WTC11 (cell line): Measurements from ENCODE around the gene NPTN.

Experiments
- ATF1 ChIP-seq: sonication (generic); formaldehyde crosslinking; IDR thresholded peaks from 2 replicates; pipeline ENCODE4 v1.8.1; 2023; ENCODE audit warnings: mild to moderate bottlenecking, moderate library complexity, missing genetic modification reagents
- CTCF ChIP-seq: fragments of 200-600 bp; IDR thresholded peaks from 2 replicates; pipeline ENCODE4 v1.8.0; 2022; ENCODE audit warnings: antibody characterized with exemption
- ETV6 ChIP-seq: sonication (generic); formaldehyde crosslinking; IDR thresholded peaks from 2 replicates; pipeline ENCODE4 v1.8.1; 2022; ENCODE audit warnings: mild to moderate bottlenecking, missing genetic modification reagents
- IRF2 ChIP-seq: sonication (generic); formaldehyde crosslinking; IDR thresholded peaks from 2 replicates; pipeline ENCODE4 v1.8.0; 2022; ENCODE audit warnings: low read depth, missing genetic modification reagents, borderline replicate concordance
- MAX ChIP-seq: sonication (generic); formaldehyde crosslinking; IDR thresholded peaks from 2 replicates; pipeline ENCODE4 v1.8.0; 2022; ENCODE audit warnings: mild to moderate bottlenecking, missing genetic modification reagents
- NR1H2 ChIP-seq: sonication (generic); formaldehyde crosslinking; IDR thresholded peaks from 2 replicates; pipeline ENCODE4 v1.9.0; 2021; ENCODE audit warnings: mild to moderate bottlenecking, moderate library complexity, missing genetic modification reagents
- TCF7 ChIP-seq: sonication (generic); formaldehyde crosslinking; IDR thresholded peaks from 2 replicates; pipeline ENCODE4 v1.8.0; 2022; ENCODE audit warnings: mild to moderate bottlenecking, low read depth, missing genetic modification reagents, moderate library complexity
- USF1 ChIP-seq: sonication (generic); formaldehyde crosslinking; IDR thresholded peaks from 2 replicates; pipeline ENCODE4 v1.8.0; 2022; ENCODE audit warnings: mild to moderate bottlenecking, missing genetic modification reagents

GRCh38 chr15:73570355-73571032 lies 62.7 kb downstream of the NPTN start:
- TF ChIP-seq ETV6 (no peak), CTCF (no peak), MAX (no peak), ATF1 (no peak), IRF2 (CRISPR knock-in tag) (no peak), TCF7 (CRISPR knock-in tag) (no peak), NR1H2 (CRISPR knock-in tag) (no peak), USF1 (CRISPR knock-in tag) (no peak)
